NCI-H524 treated with DMSO at 0.1 percent for 48 hours (cell line): Measurements from ENCODE around the gene MRC1.

Source experiments
- DNase-seq: peaks from one replicate; lab custom pipeline; 2025; lab: John Stamatoyannopoulos, UW

Gene MRC1

DNA sequence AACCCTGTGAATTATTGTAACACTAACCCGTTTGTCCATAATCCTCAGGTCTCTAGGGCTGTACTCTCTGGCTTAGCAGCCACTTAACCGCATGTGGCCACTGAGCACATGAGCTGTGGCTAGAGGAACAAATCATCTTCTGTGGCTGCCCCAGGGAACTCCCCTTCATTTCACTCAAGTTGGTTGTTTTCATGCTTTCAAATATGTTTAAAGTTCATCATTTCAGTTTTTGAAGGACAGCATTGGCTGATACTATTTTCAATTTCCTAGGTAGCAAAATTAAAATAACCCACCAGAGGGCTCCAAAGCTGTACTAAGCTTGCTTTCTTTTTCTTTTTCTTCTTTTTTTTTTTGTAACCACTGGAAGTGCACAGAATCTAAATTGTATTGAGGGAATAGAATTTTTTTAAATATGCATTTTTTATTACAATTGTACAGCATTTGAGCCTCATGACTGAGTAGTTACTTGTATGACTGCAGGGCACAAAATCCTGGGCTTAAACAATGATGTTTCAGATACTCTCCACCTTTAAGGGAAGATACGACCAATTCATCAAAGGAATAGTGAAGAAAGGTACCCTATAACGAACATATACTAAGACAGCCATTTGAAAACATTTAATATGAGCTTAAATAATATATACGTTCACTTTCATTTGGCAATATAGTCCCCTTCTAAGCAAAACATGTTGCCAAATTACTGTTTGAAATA, 38.6 kb downstream of the MRC1 start:
- peak; percentile 3 for DNase-seq

DNA sequence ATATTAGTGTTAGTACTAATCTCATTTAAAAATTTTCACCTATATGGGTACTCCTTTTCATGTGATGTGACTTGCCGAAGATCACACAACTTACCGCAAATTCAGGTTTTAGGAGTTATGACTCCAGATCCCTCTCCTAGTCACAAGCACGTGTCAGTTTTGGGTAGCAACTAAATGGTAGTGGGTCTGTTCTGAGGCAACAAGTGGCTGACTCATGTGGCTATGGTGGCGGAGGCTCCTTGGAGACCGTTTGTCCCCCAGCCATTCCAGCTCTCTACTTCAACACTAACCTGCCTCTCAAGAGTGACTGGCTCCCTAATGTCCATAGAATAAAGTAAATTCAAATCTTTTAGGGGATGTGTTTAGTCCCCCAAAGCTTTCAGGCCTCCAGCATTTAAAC, 39.5 kb downstream of the MRC1 start:
- no peak for DNase-seq

DNA sequence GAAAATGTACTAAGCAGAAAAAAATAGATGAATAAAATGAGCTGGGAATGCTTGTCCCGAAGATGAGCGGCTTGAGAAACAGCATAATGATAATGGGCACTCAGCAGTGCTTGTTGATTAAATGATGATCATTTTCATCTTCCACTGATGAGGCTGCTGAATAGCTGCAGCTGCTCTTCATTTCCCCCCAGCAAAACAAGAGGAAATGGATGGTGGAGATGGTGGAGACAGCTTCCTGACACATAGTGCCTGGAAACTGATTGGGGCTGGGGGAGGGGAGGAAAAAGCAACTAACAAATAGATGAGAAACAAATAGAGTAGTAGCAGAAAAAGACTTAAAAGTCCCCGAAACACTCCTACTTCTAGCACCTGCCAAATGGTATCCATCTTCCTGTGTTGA, 41.4 kb downstream of the MRC1 start:
- no peak for DNase-seq

DNA sequence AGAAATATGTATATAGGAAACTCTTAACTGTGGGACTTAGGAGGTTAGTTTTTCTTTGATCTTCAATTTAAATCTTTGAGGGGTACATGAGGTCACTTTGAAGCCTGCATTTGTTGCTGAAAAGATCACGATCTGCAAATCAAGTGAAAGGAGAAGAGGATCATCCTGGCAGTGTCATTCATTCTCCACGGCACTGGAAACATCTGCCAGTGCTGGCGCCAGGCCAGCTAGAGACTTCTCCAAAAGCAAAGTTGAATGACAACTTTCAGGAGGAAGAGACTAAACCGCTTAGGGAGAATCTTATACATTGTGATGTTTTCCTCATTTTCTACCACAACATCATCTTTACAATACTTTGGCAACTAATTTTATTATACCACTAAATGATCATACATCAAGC, 42.5 kb downstream of the MRC1 start:
- no peak for DNase-seq

DNA sequence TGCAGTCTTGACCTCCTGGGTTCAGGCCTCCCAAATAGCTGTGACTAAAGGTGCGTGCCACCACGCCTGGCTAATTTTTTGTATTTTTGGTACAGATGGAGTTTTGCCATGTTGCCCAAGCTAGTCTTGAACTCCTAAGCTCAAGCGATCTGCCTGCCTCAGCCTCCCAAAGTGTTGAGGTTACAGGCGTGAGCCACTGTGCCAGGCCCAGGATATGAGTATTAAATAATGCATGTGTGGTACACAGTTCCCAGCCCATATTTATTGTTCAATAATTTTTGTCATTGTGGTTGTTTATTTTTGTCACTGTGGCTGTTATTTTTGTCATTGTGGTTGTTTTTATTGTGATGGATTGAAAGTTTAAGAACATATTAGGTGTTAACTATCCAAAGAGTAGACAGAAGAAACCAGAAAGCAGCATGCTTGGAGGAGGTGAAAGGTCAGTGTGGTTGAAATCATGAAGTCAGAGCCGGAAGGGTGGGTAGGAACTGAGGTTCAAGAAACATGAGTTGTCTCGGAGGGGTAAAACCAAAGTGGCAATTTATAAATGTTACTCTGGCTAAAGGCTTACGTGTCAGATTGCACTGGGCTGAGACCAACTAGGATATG, 45.0 kb downstream of the MRC1 start:
- DNase-seq: no peak

DNA sequence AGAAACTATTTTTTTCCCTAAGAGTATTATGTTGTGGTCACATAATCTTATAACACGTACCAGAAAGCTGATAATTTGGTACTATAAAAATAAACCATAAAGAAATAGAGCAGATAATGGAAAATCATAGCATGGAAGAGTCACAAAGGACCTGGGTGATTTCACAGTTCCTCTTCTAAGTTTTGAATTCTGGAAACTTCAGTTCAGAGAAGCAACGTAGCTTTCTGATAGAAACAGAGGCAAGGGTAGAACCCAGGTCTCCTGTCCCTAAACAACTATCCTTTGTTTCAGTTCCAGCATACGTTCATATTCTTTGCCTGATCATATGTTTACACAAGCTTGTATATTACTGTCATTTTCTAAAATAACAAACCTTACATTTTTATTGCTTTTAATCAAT, 47.9 kb downstream of the MRC1 start:
- DNase-seq: no peak

DNA sequence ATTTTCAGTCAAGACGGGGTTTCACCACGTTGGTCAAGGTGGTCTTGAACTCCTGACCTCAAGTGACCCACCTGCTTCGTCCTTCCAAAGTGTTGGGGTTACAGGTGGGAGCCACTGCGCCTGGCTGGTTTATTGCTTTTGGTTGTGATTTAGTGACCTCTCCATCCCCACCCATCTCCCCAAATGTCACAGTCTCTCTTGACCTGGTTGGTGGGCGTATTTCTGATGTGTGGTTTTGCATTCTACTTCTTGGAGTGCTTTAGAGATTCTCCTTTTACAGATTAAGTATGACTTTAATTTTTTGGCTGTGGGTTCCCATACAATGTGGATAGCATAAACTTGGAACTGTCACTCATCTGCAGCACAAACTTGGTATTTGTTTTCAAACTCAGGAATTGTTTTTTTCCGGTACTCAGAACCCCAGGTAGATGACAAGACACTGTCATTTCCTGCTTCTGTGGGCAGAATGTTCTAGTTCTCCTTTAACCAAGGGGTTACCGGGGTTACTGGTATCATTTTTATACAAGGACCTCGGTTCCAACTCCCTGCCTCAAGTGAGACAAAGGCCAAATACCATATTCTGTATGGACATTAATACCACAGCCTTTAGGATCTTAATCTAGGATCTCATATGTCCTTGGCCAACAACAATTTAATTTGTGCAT, 50.5 kb downstream of the MRC1 start:
- DNase-seq: no peak

DNA sequence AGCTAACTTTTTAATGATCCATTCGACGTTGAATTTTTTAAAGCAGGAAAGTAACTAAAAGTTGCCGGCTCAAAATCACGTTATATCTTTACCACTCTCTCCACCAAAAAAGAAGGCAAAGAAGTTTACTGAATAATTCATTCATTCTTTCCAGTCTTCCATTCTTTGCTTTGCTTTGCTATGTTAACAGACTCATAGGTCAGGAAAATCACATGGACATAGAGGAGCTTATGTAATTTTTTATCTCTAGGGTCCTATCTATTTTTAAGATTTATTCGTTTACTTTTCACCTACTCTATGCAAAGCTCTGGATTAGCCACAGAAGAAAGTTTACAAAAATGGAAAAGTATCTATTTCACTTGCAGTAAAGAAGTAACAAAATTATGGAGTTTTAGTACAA, 52.6 kb downstream of the MRC1 start:
- DNase-seq: no peak

DNA sequence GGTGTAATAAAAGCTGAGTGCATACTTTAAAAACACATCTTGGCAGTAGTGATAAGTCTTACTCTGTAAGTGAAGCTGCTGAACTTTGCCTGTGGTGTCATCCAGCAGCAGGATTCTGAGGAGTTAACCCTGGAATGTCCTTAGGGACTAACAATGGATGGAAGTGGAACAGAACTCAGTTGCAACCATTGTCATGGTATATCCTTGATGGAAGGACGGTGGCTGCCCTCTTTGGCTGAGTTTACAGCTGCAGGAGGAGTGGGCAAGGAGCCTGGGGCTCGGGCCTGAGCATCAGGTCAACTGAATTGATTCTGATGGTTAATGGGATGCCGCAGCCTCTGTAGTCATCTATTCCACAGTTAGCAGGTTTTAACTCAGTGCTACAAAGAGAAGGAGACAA, 56.2 kb downstream of the MRC1 start:
- no peak for DNase-seq

DNA sequence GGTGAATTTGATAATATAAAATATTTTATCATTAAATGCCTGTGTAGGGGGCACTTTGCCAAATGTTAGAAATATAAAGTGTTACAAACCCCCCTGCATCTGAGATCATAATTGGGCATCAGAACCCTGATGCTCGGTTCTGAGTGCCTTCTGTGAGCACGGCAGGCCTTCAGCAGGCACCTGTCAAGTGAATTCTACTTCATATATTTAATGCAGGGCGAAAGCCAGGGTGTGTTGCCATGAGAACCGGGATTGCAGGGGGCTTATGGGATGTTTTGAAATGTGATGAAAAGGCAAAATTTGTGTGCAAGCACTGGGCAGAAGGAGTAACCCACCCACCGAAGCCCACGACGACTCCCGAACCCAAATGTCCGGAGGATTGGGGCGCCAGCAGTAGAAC, 57.2 kb downstream of the MRC1 start:
- DNase-seq: no peak

DNA sequence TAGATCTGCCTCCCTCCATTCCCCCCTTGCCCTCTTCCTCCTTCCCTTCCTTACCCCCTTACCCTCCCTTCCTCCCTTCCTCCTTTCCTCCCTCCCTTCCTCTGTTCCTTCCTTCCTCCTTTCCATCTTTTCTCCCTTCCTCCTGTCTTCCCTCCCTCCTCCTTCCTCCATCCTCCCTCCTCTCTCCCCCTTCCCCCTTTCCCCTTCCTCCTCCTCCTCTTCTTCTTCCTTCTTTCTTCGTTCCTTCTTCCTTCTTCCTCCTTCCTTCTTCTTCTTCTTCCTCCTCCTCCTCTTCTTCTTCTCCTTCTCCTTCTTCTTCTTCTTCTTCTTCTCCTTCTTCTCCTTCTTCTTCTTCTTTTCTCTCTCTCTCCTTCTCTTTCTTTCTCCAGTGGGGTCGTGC, 57.9 kb downstream of the MRC1 start:
- no peak for DNase-seq

DNA sequence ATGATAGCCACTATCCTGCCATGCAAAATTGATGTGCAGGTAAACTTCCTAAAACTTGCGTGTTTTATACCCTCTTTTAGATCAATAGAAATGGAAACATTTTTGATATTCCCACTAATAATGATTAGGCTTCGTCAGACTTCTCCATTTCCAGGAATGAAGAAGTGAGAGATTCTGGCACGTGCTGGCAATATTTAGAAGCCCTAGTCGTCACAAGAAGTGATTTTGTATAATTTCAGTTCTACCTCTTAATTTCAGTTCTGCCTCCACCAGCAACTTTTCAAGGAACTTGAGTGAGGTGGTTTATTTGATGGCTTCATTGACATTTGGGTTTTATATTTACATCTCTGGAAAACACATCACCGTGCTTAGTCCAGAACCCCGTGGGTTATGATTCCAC, 61.9 kb downstream of the MRC1 start:
- no peak for DNase-seq

DNA sequence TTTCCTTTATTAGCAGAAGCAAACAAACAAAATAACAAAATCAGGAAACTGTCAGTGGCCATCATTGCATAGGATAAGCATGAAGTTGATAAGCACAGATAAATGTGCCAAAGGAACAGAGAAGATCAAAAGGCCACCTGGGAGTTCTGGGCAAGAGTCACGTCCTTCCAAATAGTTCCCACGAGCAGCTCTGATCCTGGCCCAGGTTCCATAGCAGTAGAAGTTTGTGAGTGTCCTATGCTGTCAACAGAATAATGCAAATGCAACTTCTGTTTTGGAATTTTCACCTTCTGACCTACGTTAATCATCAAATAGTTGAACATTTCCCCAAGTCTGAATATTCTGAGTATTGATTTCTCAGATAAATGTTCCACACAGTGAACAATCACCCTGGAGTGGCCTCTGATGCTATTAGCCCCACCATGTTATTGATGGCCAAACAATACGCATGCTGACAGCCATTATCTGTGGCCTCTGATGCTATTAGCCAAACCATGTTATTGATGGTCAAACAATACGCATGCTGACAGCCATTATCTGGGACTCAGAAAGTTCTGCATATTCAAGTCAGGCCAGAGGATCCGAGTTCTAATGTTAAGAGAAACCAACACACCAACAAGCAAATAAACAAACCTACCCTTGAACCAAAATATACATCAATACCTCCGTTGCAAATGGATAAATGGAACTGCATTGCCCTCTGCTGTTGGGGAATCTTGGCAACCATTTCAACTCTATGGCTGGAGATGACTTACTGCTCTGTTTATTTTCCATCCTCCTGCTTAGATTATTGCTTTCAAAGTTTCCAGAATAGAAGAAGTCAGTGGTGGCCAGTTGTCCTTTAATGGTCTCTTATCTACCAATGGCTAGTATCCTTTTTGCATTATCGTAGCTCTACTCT, 63.3 kb downstream of the MRC1 start:
- DNase-seq: no peak

DNA sequence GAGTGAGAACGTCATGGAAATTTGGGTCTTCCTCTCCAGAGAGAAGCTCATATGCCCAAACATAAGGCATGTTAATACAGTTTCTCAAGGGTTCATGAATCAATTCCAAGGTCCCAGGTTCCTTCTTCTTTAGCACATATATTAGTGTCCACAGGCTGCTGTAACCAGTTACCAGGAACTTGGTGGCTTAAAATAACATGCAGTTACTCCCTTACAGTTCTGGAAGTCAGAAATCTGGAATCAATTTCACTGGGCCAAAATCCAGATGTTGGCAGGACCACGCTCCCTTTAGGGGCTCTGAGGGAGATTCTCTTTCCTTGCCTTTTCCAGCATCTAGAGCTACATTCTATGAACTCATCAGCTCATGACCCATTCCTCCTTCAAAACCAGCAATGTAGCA, 64.8 kb downstream of the MRC1 start:
- DNase-seq: no peak

DNA sequence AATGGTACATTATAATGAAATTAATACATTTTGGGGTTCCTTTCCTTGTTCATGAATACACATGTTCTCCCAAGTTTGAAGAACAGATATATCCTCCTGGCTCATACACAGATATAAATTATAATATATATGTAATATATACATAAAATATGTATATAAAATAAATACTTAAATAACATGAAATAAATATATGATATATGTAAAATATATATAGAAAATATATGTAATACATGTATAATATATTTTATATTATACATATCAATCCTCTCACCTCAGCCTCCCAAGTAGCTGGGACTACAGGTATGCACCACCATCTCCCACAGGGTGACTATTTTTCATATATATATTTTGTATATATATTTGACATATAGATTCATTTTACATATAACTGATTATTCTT, 68.0 kb downstream of the MRC1 start:
- DNase-seq: no peak

DNA sequence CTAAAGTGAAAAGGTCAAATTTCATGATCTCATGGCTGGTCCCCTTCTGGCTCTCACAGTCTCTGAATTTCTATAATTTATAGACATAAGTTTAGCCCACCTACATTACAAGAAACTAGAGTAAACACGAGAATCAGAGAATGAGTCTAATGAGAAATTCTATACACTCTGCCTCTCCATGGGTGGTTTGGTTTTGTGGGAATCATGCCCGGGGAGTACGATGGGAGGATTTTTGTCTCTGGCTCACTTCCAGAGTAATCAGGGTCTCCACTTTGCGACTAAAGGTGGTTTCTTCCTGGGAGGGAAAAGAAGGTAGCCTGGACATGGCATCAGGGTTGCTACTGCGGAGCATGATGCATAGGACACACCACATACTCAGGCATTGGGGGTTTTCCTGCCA, 69.7 kb downstream of the MRC1 start:
- DNase-seq: no peak

DNA sequence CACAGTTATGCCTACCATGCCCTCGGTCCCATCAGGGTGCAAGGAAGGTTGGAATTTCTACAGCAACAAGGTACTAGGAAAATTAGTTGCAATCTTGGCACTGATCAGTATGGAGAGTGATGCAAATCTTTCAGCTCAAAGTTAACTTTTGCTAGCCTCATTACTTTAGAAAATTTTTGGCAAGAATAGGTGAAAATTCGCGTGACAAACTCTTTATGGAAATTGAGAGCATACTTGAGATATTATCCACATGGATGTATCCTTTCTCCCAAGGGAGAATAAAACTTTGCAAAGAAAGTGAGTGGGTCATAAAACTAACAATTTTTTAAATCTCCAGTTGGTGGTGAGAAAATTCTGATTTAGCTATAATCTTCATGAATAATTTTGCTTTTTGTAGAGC, 71.5 kb downstream of the MRC1 start:
- no peak for DNase-seq

DNA sequence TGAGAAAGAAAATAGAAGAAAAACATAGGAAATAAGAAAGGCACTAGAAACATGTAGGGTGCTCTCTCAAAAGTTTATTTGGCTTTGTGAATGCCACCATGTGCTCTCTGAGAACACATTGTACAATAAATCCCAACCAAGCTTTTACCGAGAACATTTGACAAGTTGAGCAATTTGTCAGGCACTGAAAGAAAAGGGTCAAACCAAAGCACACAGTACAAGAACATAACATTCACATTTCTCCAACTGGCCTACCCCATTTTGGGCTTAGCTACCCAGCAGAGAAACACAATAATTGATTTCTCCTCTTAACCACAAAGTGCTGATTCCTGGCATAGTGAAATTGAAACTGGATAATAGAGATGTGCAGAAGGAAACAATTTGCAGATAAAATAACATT, 73.4 kb downstream of the MRC1 start:
- DNase-seq: no peak

DNA sequence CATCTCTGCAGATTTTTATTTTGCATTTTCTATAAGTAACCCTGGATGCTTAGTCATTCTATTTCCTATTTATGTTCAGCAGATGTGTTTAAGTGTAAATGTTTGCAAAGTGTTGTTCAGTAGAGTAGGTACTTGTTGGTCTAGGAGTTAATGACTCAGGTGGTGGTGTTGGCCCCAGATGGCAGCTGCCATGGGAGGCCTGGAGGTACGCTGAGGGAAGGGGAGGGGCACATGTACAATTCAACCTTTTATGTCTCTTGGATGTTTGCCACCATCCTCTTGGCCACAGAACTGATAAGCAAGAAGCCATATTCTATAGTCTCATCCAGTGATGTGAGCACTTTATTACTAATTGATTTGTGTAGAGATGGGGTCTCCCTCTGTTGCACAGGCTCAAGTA, 74.5 kb downstream of the MRC1 start:
- DNase-seq: no peak

DNA sequence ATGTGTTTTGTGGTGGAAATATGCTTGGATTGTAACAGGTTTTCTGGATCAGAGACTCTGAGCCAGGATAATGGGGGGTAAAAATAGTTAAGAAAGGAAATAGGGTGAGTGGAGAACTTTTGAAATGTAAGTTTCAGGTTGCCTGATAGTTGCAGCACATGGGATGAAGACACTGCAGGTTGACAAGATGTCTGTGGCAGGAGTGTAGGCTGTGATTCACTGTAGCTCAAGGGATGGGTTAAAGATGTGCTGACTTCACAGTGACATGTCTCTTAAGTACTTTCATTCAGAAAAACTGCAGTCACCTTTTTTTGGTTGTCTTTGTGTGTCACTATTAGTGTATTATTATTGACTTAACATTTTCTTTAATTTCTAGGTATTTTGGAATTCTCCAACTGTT, 79.0 kb downstream of the MRC1 start:
- no peak for DNase-seq

DNA sequence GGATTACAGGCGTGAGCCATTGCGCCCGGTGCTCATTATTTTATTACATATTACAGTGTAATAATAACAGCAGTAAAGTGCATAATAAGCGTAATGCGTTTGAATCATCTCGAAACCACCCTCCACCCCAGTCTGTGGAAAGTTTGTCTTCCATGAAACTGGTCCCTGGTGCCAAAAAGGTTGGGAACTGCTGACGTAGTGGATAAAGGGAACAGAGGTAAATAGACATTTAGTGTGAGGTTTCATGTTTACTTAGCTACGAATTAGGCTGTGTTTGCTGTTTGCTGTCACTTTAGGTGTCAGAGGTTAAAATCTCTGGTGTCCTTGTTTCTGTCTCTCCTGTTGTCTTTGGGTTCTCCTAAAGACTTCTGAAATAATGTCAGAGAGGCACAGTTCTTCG, 82.3 kb downstream of the MRC1 start:
- DNase-seq: no peak

DNA sequence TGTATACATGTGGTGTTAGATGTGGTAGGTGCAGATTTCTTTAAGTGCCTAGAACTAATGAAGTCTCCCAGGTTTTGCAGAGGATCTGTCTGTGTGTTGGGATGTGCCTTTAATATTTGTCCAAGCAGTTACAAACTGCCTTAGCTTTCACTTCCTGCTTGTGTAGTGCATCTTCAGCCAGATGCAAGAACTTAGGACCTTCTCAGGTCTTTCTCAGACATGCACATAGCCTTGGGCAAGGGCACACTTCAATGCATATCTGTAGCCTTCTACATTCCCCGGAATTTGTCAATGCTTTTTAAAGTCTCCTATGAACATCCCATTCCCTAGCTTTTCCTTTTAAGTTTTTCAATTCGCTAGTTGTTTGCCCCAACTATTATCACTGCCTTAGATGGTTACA, 95.4 kb downstream of the MRC1 start:
- no peak for DNase-seq

DNA sequence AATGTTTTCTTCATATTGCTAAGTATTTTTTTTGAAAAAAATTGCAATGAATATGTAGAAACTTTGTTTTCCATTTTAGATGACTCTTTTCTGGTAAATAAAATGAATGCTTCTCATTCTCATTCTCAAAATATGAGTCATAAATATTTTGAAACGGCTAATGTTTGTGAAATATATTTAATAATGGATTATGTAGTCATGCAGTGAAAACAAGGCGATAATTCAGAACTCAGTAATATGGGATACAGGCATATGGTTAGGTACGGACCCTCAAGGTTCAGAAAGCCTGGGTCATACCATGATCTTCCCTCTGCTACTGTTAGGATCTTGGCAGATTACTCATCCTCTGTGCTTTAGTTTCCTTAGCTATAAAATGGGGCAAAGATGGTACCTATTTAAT, 96.3 kb downstream of the MRC1 start:
- no peak for DNase-seq
